ENCODE data around the gene SYT9. TPM values are rescaled to one million over a fixed set of nuclear protein-coding genes. Genes with fewer than 3 reads are reported as not detected.

SYT9 gene
- total and polyA plus RNA-seq, 2 donors (not counting 3 experiments of a cell fraction or from before 2014, with no cell fraction given) = 0.23 TPM; not detected in 1

- Histone ChIP-seq H3K9me3 (replicated peaks; ENCODE audit: control insufficient read depth, insufficient read depth, low read length) (no peaks in the 10 kb centered on the region), H4K20me1 (replicated peaks; ENCODE audit: control insufficient read depth, extremely low read depth, insufficient read depth, low read length) (no peaks in the 10 kb centered on the region), H3K4me3 (replicated peaks in 1 of 3; ENCODE audit: insufficient read depth in 1 of 3, low read depth in 1 of 3, low read length in 3 of 3) (no peak overlapping the region), H2AFZ (ENCODE audit: low read depth, low read length) (no peak overlapping the region), H3K79me2 (ENCODE audit: control insufficient read depth, insufficient read depth, low read length) (no peaks in the 10 kb centered on the region), H3K9me1 (replicated peaks; ENCODE audit: control insufficient read depth, extremely low read depth, insufficient read depth, low read length) (no peaks in the 10 kb centered on the region), H3K36me3 (ENCODE audit: control insufficient read depth in 2 of 2, extremely low read depth in 1 of 2, insufficient read depth in 2 of 2, low read length in 2 of 2) (no peaks in the 10 kb centered on the region), H3K4me1 (ENCODE audit: control insufficient read depth, extremely low read depth, insufficient read depth, low read length) (no peaks in the 10 kb centered on the region), H3K9ac (replicated peaks; ENCODE audit: extremely low read depth, insufficient read depth, low read length) (no peak overlapping the region), H3K4me2 (ENCODE audit: insufficient read depth, low read length) (no peak overlapping the region), H3K27me3 (ENCODE audit: control insufficient read depth in 2 of 2, insufficient read depth in 2 of 2, low read length in 2 of 2) (no peaks in the 10 kb centered on the region), H3K27ac (ENCODE audit: insufficient read depth, low read depth, low read length) (no peak overlapping the region)
- TF ChIP-seq GATA2 (IDR thresholded peaks at IDR 0.05; ENCODE audit: insufficient read depth, insufficient read length, low read depth, low read length) = no peak
- no peak for TF ChIP-seq MAX (IDR thresholded peaks at IDR 0.05; ENCODE audit: insufficient read depth, insufficient read length)
- no peak for TF ChIP-seq FOS (IDR thresholded peaks at IDR 0.05; ENCODE audit: borderline replicate concordance, insufficient read depth, low read length)
- no peak for TF ChIP-seq POLR2AphosphoS5 (IDR thresholded peaks at IDR 0.05; ENCODE audit: insufficient read depth, low read depth, low read length)
- TF ChIP-seq MYC (IDR thresholded peaks at IDR 0.05; ENCODE audit: low read depth, low read length) = no peak
- no peak for TF ChIP-seq CTCF (IDR thresholded peaks at IDR 0.05; ENCODE audit: extremely low read depth in 1 of 2, insufficient read depth in 1 of 2, low read depth in 1 of 2, low read length in 2 of 2)
- TF ChIP-seq JUN (IDR thresholded peaks at IDR 0.05; ENCODE audit: borderline replicate concordance, insufficient read depth, insufficient read length, low read depth) = no peak
- no peak for TF ChIP-seq POLR2A (IDR thresholded peaks at IDR 0.05; ENCODE audit: low read depth, low read length)
- no peak for TF ChIP-seq EZH2 (IDR thresholded peaks at IDR 0.05; ENCODE audit: borderline replicate concordance, low read depth, low read length, severe bottlenecking)
- dilution Hi-C loops (cut with MboI; ENCODE audit: extremely low pct_ligation_motif_present, low sequenced_read_pairs) = no loop called here
- CTCF ChIA-PET = no interaction called here
- FAIRE-seq (no peak), DNase-seq (ENCODE audit: low read depth, low spot score) (no peak)
- intact Hi-C loops (cut with micrococcal nuclease) = no loop called here
- POLR2A ChIA-PET = no interaction called here
- no TSS peak for BruUV-seq (replicated peaks)
Measured at GRCh38 chr11:7320306-7320705, 68.6 kb downstream of the SYT9 start.

All from endothelial cell of umbilical vein (primary cell).